AG04449 (cell line): Measurements from ENCODE around the gene NIT2.
A peak's percentile ranks its signal among the peaks of the same experiment; 100 is the strongest.

ENCODE experiments used
- CTCF ChIA-PET: fragments of 350-600 bp; formaldehyde crosslinking; extraction: SDS; loops from one replicate; lab custom pipeline; 2021; ENCODE audit warnings: antibody characterized with exemption; lab: Yijun Ruan, JAX
- POLR2A ChIA-PET: fragments of 400-600, 350-600 bp; formaldehyde crosslinking; extraction: SDS; loops from one replicate; lab custom pipeline; 2020; ENCODE audit warnings: antibody characterized with exemption, inconsistent platforms; lab: Yijun Ruan, JAX
- DNase-seq: peaks from one replicate; pipeline ENCODE4 v3.0.0-alpha.2; 2010; ENCODE audit warnings: low read depth, low spot score
- H3K4me3 ChIP-seq: 2 replicates; pipeline ENCODE4 v1.5.1; 2011; ENCODE audit warnings: low read depth, mild to moderate bottlenecking, control low read depth, low read length
- CTCF ChIP-seq: IDR thresholded peaks from one replicate; pipeline ENCODE4 v1.5.1; 2011; ENCODE audit warnings: mild to moderate bottlenecking, moderate library complexity, low read length, control low read depth, inconsistent platforms; ENCODE audit not compliant: insufficient read depth; ENCODE audit errors: missing control alignments

The NIT2 gene

DNA sequence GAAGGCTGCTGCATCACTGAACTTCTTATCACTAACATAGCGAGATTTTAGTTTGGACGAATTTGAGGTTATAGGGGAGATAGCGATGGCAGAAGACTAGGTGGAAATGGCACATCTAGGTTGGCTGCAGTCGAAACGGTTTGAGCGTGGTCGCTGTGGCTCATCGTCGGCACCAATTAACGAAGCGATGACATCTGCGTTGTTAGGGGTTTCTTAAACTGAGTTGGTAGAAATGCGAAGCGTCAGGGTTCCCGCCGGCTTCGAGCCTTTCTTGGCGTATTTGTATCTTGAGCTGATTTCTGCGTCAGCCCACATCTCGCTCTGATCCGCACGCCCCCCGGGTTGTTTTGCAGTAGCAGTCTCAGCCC, 67.1 kb downstream of the NIT2 start:
- no peak for DNase-seq
- POLR2A ChIA-PET, result interaction anchor here (0.5 to 1.5 kb wide), 8 partner anchors 26 to 132 kb away, joined by 3 to 5 read pairs (median 3); partner anchors contain the start of genes NIT2 and TMEM45A
- CTCF ChIA-PET, result interaction anchor here (0.9 to 2.0 kb wide), 7 partner anchors 11 to 211 kb away, joined by 3 to 6 read pairs (median 4); partner anchors contain the start of gene NIT2

DNA sequence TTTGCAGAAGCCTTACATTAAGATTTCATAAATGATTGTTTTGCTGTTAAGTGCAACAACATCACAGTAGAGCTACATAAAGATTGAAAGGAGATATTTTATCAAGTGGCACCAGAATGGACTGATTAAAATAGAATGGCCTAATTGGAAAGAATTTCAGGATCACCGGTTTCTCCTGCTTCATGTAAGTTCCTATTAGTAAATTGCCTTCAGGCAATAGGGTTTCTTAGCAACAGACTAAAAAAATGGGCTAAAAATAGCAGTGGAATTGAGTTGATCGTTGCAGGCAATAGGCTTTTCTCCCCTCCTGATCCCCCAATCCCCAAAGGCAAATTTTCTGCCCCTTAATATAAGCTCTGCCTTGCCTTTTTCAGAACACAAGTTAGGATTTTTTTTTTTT, 67.7 kb downstream of the NIT2 start:
- no peak for DNase-seq

More for the DNA sequence above, 67.1 kb downstream of the NIT2 start:
- no peak for TF ChIP-seq CTCF
- H3K4me3 ChIP-seq, result peak overlapping the region; percentile 84

GRCh38 chr3:100402891-100403290, 68.3 kb downstream of the NIT2 start:
- ChIA-PET POLR2A (no interaction called here), CTCF (interaction anchor here (1.5 to 2.0 kb wide), 2 partner anchors 12 to 189 kb away, joined by 5 to 6 read pairs; no protein-coding TSS in a partner anchor)
- H3K4me3 ChIP-seq, result peak overlapping the region; percentile 84
- TF ChIP-seq CTCF, result no peak
- DNase-seq, result no peak

More for the DNA sequence above, 67.7 kb downstream of the NIT2 start:
- peak overlapping the region; percentile 84 for H3K4me3 ChIP-seq
- ChIA-PET CTCF (interaction anchor here (0.9 to 2.0 kb wide), 6 partner anchors 11 to 210 kb away, joined by 3 to 6 read pairs (median 4); partner anchors contain the start of gene NIT2), POLR2A (interaction anchor here (0.7 to 1.5 kb wide), 3 partner anchors 60 to 124 kb away, joined by 3 to 5 read pairs (median 3); partner anchors contain the start of gene NIT2)
- TF ChIP-seq CTCF, result no peak

DNA sequence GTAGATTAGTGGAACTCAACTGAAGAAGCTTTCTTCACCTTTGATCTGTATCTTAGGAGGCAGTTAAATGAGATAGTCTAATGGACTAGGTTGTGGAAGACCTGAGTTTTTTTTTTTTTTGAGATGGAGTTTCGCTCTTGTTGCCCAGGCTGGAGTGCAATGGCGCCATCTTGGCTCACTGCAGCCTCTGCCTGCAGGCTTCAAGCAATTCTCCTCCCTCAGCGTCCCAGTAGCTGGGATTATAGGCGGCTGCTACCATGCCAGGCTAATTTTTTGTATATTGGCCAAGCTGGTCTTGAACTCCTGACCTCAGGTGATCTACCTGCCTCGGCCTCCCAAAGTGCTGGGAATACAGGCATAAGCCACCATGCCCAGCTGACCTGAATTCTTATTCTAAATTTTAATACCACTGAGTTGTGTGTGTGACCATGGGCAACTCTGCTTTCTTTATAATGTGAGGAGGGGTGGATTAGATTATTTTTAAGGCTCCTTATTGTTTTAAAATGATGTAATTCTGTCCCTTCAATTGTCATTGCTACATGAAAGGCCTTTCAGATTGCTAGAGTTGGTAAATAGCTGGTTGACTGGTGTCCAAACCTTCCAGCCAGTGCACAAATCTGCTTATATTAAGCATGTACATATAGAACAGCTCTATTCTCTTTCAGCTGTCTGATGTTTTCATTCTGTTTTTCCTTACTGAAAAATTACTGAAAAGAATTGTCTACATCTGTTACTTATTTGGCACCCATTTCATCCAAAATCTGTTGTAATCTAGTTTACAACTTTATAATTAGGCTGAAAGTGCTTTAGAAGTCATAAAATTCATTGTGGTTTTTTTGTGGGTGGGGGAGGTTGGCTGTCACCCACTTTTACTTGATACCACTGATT, 69.0 kb downstream of the NIT2 start:
- no peak for DNase-seq
- no peak for TF ChIP-seq CTCF
- H3K4me3 ChIP-seq, result peak overlapping the region; percentile 7
- ChIA-PET POLR2A (no interaction called here), CTCF (no interaction called here)

- no peak overlapping the region for H3K4me3 ChIP-seq
- POLR2A ChIA-PET, result no interaction called here
- no peak for DNase-seq
- CTCF ChIA-PET, result no interaction called here
- no peak for TF ChIP-seq CTCF
Measured at GRCh38 chr3:100404250-100404548, 69.6 kb downstream of the NIT2 start.

DNA sequence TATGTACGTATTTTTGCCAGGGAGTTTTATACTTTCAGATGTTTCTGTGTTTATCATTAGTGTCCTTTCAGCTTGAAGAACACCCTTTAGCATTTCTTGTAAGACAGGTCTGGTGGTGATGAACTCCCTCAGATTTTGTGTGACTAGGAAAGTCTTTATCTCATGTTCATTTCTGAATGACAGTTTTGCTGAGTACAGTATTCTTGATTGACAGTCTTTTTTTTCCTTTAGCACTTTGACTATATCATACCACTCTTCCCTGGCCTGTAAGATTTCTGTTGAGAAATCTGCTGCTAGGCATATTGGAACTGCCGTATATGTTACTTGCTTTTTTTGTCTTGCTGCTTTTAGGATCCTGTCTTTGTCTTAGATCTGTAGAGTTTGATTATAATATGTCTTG, 72.6 kb downstream of the NIT2 start:
- DNase-seq, result no peak
- no peak for TF ChIP-seq CTCF
- no peak overlapping the region for H3K4me3 ChIP-seq
- POLR2A ChIA-PET, result no interaction called here
- CTCF ChIA-PET, result interaction anchor here (0.9 kb wide), 1 partner anchor 57 kb away, joined by 3 read pairs; no protein-coding TSS in a partner anchor
